Measurements from ENCODE around the gene UBE2I. TPM values are rescaled to one million over a fixed set of nuclear protein-coding genes. Genes with fewer than 3 reads are reported as not detected.

Gene UBE2I
- total and polyA plus RNA-seq, 2 of the 4 experiments (the other 2 are of a cell fraction), result 30.8 to 140 TPM

DNA sequence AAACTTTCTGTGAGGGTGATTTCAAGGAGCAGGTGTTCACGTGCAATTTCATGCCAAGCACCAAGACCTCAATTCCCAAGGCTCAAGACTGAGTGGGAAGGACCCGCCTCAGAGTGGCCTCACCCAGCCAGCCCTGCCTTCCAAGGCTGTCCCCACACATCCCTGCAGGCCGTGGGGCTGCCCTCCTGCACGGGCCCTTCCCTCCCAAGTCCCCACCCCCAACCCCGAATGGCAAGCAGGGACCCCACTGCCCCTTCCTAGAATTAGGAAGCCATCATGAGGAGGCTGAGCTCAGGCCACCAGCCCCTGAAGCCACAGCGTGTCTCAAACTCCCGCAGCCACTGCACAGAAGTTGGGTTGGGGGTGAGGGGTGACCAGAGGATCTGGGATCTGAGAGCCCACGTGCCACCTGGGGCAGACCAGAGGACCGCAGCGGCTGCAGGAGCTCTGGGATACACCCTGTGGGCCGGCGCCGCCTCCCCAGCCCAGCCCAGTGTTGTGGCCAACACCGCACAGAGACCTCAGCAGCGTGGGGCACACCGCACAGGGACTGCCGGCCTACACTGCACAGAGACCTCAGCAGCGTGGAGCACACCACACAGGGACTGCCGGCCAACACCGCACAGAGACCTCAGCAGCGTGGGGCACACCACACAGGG is 63.0 kb downstream of the UBE2I start:
- peaks cover 0 to 20% of the 10 kb centered on the region in 2 experiments; a peak in 3 of 4 replicates for H3K79me1 ChIP-seq (ENCODE audit: low read depth in 1 of 2, low read length in 2 of 2)
- no peak overlapping the region for H2BK120ac ChIP-seq (ENCODE audit: low read depth, low read length)
- in situ Hi-C loops (cut with MboI; ENCODE audit: low sequenced_read_pairs), result no loop called here
- ATAC-seq (ENCODE audit: low read depth) (no peak), DNase-seq (no peak)
- no peak overlapping the region for H2AK5ac ChIP-seq (ENCODE audit: low read depth, low read length)
- H2BK5ac ChIP-seq (ENCODE audit: low read depth, low read length, poor library complexity, severe bottlenecking), result no peak overlapping the region
- H3K27ac ChIP-seq (ENCODE audit: insufficient read depth, low read length), result no peak overlapping the region
- no peaks in the 10 kb centered on the region for H3K9me3 ChIP-seq (ENCODE audit: control insufficient read depth, insufficient read depth, low read length)
- no TSS peak for BruUV-seq (replicated peaks)
- no peak overlapping the region for H3K14ac ChIP-seq (replicated peaks; ENCODE audit: low read depth, low read length)
- no peak overlapping the region for H3K4me3 ChIP-seq (ENCODE audit: insufficient read depth, low read depth, low read length)
- no peak overlapping the region for H4K8ac ChIP-seq (ENCODE audit: low read depth in 2 of 2, low read length in 2 of 2)
- H3K4me1 ChIP-seq (ENCODE audit: control insufficient read depth, insufficient read depth, low read length), result no peaks in the 10 kb centered on the region
- no peak overlapping the region for H2BK20ac ChIP-seq (ENCODE audit: low read depth, low read length)
- ChIA-PET POLR2A (ENCODE audit: unreplicated experiment) (no interaction called here), CTCF (no interaction called here)
- H4K91ac ChIP-seq (ENCODE audit: insufficient read depth, low read depth, low read length), result no peak overlapping the region
- H4K5ac ChIP-seq (ENCODE audit: low read depth, low read length), result no peak overlapping the region
- peaks cover 28% of the 10 kb centered on the region for H3K36me3 ChIP-seq (ENCODE audit: control insufficient read depth, insufficient read depth, low read length)
- H3K9me1 ChIP-seq (ENCODE audit: insufficient read depth, low read length), result no peaks in the 10 kb centered on the region
- WGBS, 2 experiments (ENCODE audit: extremely low coverage in 2 of 2, insufficient read length in 1 of 2), result 100% methylated on average over 4 of the region's 21 CpGs; no CpG with 5 or more reads in 1 of the 2 experiments
- no peak overlapping the region for H3K56ac ChIP-seq (ENCODE audit: extremely low read depth, insufficient read depth, low read length)
- H3K27me3 ChIP-seq (ENCODE audit: control insufficient read depth, insufficient read depth, low read length), result no peaks in the 10 kb centered on the region
- H2AFZ ChIP-seq (replicated peaks; ENCODE audit: low read length, poor library complexity), result no peak overlapping the region
- no peak overlapping the region for H3K23ac ChIP-seq (ENCODE audit: low read depth, low read length)
- H3K9ac ChIP-seq (ENCODE audit: low read depth, low read length), result no peak overlapping the region
- dilution Hi-C loops (cut with HindIII; ENCODE audit: low sequenced_read_pairs, unreplicated experiment), result no loop called here
- TF ChIP-seq RAD21 (IDR thresholded peaks at IDR 0.05; ENCODE audit: low read length) (no peak), MAFK (IDR thresholded peaks at IDR 0.05; ENCODE audit: low read depth, low read length) (no peak), RFX5 (IDR thresholded peaks at IDR 0.05; ENCODE audit: low read depth, low read length) (no peak), RCOR1 (IDR thresholded peaks at IDR 0.05; ENCODE audit: insufficient replicate concordance, low read length) (no peak), CEBPB (IDR thresholded peaks at IDR 0.05; ENCODE audit: low read depth, low read length) (no peak), NFE2L2 (IDR thresholded peaks at IDR 0.05; ENCODE audit: low read depth, low read length) (no peak), FOS (IDR thresholded peaks at IDR 0.05; ENCODE audit: low read depth, low read length) (no peak), SMC3 (IDR thresholded peaks at IDR 0.05; ENCODE audit: low read depth, low read length) (no peak), BHLHE40 (IDR thresholded peaks at IDR 0.05; ENCODE audit: low read depth, low read length) (no peak), CHD1 (IDR thresholded peaks at IDR 0.05; ENCODE audit: low read depth, low read length) (no peak), MXI1 (IDR thresholded peaks at IDR 0.05; ENCODE audit: borderline replicate concordance, low read depth, low read length) (no peak)
- TF ChIP-seq, protein P1, sequence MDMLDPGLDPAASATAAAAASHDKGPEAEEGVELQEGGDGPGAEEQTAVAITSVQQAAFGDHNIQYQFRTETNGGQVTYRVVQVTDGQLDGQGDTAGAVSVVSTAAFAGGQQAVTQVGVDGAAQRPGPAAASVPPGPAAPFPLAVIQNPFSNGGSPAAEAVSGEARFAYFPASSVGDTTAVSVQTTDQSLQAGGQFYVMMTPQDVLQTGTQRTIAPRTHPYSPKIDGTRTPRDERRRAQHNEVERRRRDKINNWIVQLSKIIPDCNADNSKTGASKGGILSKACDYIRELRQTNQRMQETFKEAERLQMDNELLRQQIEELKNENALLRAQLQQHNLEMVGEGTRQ (IDR thresholded peaks at IDR 0.05; ENCODE audit: low read depth, low read length), result no peak
- TF ChIP-seq, protein P2, sequence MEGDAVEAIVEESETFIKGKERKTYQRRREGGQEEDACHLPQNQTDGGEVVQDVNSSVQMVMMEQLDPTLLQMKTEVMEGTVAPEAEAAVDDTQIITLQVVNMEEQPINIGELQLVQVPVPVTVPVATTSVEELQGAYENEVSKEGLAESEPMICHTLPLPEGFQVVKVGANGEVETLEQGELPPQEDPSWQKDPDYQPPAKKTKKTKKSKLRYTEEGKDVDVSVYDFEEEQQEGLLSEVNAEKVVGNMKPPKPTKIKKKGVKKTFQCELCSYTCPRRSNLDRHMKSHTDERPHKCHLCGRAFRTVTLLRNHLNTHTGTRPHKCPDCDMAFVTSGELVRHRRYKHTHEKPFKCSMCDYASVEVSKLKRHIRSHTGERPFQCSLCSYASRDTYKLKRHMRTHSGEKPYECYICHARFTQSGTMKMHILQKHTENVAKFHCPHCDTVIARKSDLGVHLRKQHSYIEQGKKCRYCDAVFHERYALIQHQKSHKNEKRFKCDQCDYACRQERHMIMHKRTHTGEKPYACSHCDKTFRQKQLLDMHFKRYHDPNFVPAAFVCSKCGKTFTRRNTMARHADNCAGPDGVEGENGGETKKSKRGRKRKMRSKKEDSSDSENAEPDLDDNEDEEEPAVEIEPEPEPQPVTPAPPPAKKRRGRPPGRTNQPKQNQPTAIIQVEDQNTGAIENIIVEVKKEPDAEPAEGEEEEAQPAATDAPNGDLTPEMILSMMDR (conservative IDR thresholded peaks at IDR 0.05; ENCODE audit: low read depth, low read length), result no peak
- TF ChIP-seq, protein P3, sequence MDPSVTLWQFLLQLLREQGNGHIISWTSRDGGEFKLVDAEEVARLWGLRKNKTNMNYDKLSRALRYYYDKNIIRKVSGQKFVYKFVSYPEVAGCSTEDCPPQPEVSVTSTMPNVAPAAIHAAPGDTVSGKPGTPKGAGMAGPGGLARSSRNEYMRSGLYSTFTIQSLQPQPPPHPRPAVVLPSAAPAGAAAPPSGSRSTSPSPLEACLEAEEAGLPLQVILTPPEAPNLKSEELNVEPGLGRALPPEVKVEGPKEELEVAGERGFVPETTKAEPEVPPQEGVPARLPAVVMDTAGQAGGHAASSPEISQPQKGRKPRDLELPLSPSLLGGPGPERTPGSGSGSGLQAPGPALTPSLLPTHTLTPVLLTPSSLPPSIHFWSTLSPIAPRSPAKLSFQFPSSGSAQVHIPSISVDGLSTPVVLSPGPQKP (IDR thresholded peaks at IDR 0.05; ENCODE audit: borderline replicate concordance, low read depth, low read length), result no peak
- intact Hi-C loops (cut with micrococcal nuclease), result no loop called here
- H4K20me1 ChIP-seq (ENCODE audit: insufficient read depth, low read length), result no peaks in the 10 kb centered on the region; the same call in 1 of the 2 replicates
- H3K4me2 ChIP-seq (ENCODE audit: low read depth, low read length), result no peak overlapping the region
- H3K4ac ChIP-seq (ENCODE audit: low read depth, low read length), result no peak overlapping the region
- H3K18ac ChIP-seq (ENCODE audit: low read depth, low read length), result no peak overlapping the region
- no peak overlapping the region for H2BK15ac ChIP-seq (ENCODE audit: low read depth, low read length)
- no peak overlapping the region for H2AK9ac ChIP-seq (replicated peaks; ENCODE audit: low read depth, low read length, poor library complexity)
